ENCODE results near the gene PRKCE.
A peak's percentile ranks its signal among the peaks of the same experiment; 100 is the strongest.

Gene PRKCE

DNA sequence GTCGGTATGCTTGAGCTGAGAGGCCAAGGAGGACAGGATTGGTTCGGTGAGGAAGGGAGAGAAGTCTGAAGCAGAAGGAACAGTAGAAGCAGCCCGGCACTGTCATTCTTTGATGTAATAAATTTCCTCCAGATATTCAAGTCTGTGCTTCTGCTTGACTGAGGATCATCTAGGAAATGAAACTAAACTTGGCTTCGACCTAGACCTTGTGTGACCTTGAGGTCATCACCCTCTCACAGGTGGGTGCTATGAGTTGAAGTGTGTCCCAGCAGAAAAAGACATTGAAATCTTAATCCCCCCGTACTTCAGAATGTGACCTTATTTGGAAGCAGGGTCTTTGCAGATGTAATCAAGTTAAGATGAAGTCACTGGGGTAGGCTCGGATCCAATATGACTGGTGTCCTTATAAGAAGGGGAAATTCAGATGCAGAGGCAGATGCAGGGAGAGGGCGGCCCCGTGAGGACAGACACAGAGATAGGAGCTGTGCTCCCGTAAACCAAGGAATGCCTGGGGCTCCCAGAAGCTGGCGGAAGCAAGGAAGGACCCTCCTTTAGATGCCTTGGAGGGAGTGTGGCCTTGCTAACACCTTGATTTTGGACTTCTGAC is 49.0 kb downstream of the PRKCE start:
- no peak for DNase-seq (ENCODE audit: low read depth)
- TF ChIP-seq, protein P1, sequence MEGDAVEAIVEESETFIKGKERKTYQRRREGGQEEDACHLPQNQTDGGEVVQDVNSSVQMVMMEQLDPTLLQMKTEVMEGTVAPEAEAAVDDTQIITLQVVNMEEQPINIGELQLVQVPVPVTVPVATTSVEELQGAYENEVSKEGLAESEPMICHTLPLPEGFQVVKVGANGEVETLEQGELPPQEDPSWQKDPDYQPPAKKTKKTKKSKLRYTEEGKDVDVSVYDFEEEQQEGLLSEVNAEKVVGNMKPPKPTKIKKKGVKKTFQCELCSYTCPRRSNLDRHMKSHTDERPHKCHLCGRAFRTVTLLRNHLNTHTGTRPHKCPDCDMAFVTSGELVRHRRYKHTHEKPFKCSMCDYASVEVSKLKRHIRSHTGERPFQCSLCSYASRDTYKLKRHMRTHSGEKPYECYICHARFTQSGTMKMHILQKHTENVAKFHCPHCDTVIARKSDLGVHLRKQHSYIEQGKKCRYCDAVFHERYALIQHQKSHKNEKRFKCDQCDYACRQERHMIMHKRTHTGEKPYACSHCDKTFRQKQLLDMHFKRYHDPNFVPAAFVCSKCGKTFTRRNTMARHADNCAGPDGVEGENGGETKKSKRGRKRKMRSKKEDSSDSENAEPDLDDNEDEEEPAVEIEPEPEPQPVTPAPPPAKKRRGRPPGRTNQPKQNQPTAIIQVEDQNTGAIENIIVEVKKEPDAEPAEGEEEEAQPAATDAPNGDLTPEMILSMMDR (conservative IDR thresholded peaks at IDR 0.05; ENCODE audit: control insufficient read depth, insufficient read depth, low read depth, low read length), result no peak
- no peak overlapping the region for H3K4me3 ChIP-seq (ENCODE audit: control insufficient read depth, low read depth, low read length)

DNA sequence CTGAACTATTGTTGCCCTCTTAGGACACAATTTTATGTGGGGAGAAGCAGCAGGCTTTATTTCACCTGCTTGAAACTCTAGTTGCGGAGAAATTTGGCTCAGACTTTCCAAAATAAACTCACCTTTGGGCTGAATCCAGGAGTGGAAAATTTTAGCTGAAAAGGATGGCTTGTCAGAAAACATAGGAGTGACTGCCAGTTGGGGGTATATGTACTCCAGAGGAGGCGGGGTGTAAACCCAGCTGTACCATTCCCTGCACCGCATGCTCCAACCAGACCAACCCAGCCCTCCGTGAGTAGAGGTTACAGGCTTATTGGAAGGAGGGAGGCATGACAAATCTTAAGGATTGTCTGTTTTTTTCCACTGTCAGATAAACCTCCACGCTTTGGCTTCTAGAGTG is 53.8 kb downstream of the PRKCE start:
- no peak for DNase-seq (ENCODE audit: low read depth)
- TF ChIP-seq, protein P1 (conservative IDR thresholded peaks at IDR 0.05; ENCODE audit: control insufficient read depth, insufficient read depth, low read depth, low read length), result no peak
- no peak overlapping the region for H3K4me3 ChIP-seq (ENCODE audit: control insufficient read depth, low read depth, low read length)

DNA sequence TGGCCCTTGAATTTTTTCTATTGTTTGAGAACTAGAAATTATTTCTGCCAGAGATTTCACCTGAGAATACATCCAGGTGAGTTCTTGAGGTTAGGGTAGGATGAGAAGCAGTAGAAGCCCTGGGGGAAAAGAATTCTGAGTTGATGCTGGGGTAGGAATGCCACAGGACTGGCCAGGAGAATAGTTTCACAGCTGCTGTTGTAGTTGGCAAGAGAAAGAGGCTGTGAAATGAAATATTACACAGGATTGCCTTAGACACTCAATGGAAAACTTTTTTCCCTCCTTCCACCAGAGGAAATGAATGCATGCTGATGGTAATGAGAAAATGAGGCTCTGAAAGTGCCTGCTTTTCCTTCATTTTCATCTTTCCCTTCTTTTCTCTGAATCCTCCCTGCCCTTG is 54.6 kb downstream of the PRKCE start:
- no peak overlapping the region for H3K4me3 ChIP-seq (ENCODE audit: control insufficient read depth, low read depth, low read length)
- TF ChIP-seq, protein P1 (conservative IDR thresholded peaks at IDR 0.05; ENCODE audit: control insufficient read depth, insufficient read depth, low read depth, low read length), result no peak
- DNase-seq (ENCODE audit: low read depth), result peak; percentile 33

DNA sequence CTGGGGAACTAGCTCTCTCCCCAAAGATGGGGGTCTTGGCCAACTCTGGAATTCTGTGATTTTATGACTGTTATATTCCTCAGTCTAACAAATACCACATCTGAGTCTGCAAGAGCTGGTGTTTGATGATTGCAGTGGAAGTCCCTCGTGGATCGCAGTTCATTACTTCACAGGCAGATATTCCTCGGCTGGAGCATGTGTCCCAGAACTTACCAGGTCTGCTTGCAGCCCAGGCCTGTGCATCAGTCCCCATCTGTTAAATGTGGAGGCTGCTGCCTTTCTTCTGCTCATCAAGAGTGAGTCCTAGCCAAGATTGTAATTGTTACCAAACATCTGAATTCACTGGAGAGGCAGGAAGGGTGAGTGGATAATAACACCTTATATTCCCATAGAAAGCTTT is 55.5 kb downstream of the PRKCE start:
- TF ChIP-seq, protein P1 (conservative IDR thresholded peaks at IDR 0.05; ENCODE audit: control insufficient read depth, insufficient read depth, low read depth, low read length), result no peak
- no peak overlapping the region for H3K4me3 ChIP-seq (ENCODE audit: control insufficient read depth, low read depth, low read length)
- peak; percentile 16 for DNase-seq (ENCODE audit: low read depth)

DNA sequence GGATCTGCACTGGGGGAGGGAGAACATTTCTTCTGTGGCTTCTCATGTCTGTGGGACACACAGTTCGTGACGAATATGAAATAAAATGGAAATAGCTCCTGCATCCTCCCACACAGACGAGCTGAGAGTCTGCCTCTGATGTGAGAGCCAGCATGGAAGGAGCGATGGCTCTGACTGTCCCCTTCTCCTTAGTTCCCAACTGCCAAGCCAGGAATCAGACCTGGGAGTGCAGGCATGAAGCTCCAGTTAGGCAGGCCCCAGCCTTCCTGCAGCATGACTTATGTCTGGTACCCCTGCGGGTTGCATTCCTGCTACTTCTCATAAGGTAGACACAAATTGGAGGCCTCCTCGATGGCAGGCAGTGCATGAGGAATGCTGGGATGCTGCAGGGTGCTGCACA is 56.2 kb downstream of the PRKCE start:
- DNase-seq (ENCODE audit: low read depth), result no peak
- TF ChIP-seq, protein P1 (conservative IDR thresholded peaks at IDR 0.05; ENCODE audit: control insufficient read depth, insufficient read depth, low read depth, low read length), result no peak
- H3K4me3 ChIP-seq (ENCODE audit: control insufficient read depth, low read depth, low read length), result no peak overlapping the region

DNA sequence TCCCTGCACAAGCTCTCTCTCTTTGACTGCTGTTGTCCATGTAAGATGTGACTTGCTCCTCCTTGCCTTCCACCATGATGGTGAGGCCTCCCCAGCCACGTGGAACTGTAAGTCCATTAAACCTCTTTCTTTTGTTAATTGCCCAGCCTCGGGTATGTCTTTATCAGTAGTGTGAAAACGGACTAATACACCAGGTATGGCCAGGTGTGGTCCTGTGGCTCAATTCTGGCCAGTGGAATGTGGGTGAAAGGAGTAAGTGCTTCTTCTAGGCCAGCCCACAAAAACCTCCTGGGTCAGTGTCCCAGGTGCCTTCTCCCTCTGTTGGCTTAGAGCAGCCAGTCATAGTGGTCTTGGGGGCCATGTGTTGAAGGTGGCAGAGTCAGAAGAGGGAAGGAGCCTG is 57.0 kb downstream of the PRKCE start:
- no peak overlapping the region for H3K4me3 ChIP-seq (ENCODE audit: control insufficient read depth, low read depth, low read length)
- TF ChIP-seq, protein P1 (conservative IDR thresholded peaks at IDR 0.05; ENCODE audit: control insufficient read depth, insufficient read depth, low read depth, low read length), result no peak
- DNase-seq (ENCODE audit: low read depth), result no peak

DNA sequence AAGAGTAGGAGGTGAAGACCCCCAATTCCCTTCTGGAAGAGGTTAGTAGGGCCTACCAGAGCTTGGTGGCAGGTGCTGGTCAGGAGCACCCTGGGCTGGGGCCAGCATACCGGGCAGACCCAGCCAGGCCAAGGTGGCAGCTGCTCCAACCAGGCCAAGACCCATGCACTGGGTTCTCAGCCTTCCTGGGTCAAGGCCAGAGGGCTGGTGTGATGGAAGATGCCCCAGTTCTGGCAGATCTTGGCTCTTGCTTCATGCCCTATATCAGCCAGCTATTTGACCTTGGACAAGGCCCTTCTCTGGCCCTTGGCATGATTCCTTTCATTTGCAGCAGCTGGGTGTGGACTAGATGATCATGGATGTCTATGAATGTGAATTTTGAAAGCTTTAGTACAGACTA is 57.7 kb downstream of the PRKCE start:
- TF ChIP-seq, protein P1 (conservative IDR thresholded peaks at IDR 0.05; ENCODE audit: control insufficient read depth, insufficient read depth, low read depth, low read length), result no peak
- H3K4me3 ChIP-seq (ENCODE audit: control insufficient read depth, low read depth, low read length), result no peak overlapping the region
- no peak for DNase-seq (ENCODE audit: low read depth)
